Measurements from ENCODE around the gene TRANK1.

GRCh38 chr3:36907911-36908646 lies 36.8 kb downstream of the TRANK1 start:
- TF ChIP-seq CTCF (IDR thresholded peaks at IDR 0.05; ENCODE audit: insufficient read depth, low read length, poor library complexity, severe bottlenecking) (no peak), EZH2phosphoT487 (conservative IDR thresholded peaks at IDR 0.05; ENCODE audit: low read length) (no peak)
